ENCODE data around the gene ZNF688.

The ZNF688 gene

DNA sequence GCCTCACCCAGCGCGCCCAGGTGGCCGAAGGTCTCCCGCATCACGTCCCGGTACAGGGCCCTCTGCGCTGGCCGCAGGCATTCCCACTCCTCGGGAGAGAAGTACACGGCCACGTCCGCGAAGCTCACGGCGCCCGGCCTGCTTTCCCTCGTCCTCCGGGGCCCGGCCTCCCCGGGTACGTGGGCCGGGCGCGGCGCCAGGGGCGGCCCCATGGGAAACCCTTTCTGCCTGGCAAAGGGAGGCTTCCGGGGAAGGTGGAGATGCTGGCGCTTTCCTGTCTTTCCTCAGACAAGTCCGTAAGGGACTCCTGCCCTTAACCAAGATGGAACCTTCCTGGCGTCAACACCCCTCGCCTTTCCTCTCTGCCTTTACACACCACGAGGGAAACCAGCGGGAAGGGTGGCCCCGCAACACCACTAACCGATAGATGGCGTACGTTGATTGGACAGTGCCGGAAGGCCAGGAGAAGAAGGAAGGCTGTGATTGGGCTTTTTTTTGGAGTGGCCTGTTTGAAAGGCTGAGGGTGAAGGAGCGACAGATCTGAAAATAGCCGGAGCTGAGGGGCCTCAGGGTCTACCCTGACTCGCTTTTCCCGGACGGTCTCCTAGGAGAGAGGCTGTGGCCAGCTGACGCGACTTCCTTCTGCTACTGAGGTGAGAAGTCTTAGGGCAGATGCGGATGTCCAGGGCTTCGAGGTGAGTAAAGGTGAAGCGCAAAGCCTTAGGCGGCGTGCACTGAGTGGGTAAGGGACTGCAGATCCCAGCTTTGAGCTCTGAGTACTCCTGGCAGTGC lies 14.1 kb upstream of the ZNF688 start, which contains the start of gene ZNF785:
TSS of gene ZNF785 (minus strand) at position 298 of the 792 bp plus-strand sequence. CDS start at position 212, 86 bp downstream.
- DNase-seq (ENCODE audit: low read depth in 2 of 2), result peak; percentile 77 to 91

DNA sequence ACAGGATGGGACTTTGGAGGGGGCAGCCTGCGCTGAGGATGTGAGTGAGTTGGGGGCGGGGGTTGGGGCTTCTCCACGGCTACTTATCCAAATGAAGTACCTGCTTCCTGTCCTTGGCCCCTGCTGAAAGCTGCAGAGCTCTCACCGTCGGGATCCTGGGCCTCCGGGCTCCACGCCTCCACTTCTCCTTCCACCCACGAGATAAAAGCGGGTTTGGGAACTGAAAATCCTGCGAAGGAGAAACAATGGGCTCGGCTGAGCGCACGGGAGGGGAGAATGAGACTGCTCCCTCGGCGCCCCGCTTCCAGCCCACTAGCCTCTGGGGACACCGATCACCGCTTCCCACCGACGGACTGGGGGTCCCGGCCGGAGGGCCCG lies 13.5 kb upstream of the ZNF688 start:
- no peak for DNase-seq (ENCODE audit: low read depth in 2 of 2)

DNA sequence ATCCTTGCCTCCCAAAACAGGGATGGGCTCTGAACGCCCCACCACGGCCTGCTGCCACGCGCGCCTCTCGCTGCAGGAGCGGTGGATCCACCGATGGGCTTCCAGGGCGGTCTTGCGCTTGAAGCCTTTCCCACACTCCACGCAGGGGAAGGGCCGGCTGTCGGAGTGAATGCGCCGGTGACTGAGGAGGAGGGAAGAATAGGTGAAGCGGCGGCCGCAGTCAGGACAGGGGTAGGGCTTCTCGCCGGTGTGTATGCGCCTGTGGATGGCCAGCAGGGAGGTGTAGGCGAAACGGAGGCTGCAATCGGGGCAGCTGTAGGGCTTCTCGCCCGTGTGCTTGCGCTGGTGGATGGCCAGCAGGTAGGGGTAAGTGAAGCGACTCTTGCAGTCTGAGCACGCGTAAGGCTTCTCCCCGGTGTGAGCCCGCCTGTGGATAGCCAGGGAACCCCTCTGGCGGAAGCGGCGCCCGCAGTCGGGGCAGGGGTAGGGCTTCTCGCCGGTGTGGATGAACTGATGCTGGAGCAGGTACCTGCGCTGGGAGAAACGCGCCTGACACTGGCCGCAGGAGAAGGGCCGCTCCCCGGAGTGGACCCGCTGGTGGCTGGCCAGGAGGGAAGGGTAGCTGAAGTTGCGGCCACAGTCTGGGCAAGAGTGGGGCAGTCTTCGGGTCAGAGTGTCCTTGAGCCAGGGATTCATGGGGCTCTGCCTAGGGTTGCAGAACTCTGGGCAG lies 11.3 kb upstream of the ZNF688 start:
- DNase-seq (ENCODE audit: low read depth in 2 of 2), result no peak

DNA sequence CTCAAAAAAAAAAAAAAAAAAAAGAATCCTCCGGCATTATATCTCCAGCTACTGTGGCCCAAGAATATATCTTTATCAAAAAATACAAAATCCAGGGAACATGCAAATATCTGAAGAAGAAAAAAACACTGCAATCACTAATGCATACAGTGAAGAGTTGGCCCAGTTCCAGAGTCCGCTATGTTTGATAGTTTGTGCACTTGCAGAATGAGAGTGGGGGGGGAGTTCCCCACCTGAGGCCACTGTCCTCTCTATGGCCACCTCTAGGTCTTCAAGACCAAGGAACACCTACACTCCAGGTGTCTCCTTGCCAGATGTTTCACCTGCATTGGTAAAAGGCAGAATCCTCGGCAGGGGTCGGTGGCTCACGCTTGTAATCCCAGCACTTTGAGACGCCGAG lies 9.9 kb upstream of the ZNF688 start:
- no peak for DNase-seq (ENCODE audit: low read depth in 2 of 2)

DNA sequence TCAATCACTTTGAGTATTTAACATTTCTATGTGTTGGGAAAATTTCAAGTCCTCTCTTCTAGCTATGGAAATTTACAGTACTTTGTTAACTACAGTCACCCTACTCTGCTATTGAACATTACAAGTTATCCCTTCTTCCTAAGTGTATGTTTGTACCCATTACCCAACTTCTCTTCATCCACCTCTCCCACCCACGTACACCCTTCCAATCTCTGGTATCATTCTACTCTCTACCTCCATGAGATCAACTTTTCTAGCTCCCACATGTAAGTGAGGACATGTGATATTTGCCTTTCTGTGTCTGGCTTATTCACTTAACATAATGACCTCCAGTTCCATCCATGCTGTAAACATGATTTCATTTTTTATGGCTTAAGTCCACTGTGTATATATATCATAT lies 3.2 kb upstream of the ZNF688 start:
- DNase-seq (ENCODE audit: low read depth in 2 of 2), result no peak

DNA sequence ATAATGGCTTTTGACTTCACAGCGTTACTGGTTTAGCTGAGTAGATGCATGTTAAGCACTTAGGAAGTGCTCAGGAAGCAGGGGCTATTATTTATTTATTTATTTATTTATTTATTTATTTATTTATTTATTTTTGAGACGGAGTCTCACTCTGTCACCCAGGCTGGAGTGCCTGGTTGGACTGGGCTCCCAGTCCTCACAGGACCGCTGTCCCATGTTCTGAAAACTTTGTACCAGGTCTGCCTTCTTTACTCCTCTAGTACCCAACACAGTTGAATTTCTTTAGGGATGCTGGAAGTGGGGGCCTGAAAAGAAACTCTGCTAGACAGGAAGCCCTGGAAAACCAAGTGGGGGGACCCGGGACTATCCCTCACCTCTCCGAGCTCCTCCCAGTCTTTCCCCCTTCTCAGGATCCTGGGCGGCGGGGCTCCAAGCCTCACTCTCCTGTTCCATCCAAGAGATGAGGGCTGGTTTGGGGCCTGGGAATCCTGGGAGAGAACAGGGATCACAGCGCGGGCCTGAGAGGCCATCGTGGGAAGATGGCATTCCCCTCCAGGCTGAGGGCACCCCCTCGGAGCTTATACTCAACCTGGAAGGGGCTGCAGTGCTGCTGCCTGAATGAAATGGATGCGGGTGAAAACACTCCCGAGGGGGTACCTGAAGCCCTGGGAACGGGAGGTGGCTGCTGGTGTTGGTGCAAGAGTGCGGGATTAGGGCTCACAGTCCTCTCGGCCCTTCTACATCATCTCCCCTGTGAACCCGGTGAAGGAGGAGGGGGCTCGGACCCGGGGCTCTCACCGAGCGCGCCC lies 674 bp downstream of the ZNF688 start:
- DNase-seq (ENCODE audit: low read depth in 2 of 2), result no peak

DNA sequence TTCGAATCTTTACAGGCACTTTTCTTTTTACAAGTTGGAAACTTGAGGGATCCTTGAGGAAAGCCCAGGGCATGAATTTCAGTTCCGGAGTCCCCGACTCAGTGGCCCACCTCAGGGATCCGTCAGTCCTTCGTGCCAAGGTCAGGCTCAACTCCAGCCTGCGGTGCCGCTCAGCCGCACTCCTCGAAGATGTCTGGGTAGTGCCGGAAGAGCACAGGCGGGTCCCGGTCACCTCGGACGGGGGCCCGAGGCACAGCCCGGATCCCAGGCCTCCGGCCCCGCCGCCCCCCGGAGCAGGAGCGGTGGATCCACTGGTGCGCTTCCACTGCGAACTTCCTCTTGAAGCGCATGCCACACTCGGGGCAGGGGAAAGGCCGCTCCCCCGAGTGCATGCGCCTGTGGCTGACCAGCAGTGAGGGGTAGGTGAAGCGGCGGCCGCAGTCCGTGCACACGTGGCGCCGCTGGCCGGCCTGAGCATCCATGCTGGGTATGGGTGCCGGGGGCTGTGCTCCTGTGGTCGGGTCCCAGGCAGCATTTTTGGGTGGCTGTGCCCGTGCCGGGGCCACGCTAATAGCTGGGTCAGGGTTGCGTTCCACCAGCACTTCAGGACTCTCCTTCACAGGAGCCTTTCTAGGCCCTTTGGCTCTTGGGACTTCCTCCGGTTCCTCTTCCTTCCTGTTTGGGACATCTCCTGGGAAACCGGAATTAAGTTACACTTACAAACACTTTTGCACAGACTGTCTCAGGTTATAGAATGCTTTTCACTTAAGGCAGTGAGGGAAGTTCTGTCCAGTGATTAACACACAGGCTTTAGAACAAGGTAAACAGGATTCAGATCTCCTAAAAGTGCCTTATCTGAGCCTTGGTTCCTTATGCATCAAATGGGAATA lies 1.5 kb downstream of the ZNF688 start:
- no peak for DNase-seq (ENCODE audit: low read depth in 2 of 2)

DNA sequence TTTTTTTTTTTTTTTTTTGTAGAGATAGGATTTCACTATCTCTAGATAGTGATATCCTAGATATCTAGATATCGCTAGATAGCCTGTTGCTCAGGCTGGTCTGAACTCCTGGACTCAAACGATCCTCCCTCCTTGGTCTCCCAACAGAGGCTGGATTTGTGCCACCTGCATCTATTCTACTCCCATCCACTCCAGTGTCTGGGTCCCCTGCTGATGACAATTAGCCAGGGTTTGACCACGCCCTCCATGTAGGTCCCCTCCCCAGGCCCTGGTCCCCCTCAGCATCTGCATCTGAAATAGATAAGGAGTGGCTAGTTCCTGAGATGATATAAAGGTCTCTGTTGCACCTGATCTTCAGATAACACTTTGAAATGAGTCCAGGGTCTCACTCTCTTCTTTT lies 2.2 kb downstream of the ZNF688 start:
- no peak for DNase-seq (ENCODE audit: low read depth in 2 of 2)

DNA sequence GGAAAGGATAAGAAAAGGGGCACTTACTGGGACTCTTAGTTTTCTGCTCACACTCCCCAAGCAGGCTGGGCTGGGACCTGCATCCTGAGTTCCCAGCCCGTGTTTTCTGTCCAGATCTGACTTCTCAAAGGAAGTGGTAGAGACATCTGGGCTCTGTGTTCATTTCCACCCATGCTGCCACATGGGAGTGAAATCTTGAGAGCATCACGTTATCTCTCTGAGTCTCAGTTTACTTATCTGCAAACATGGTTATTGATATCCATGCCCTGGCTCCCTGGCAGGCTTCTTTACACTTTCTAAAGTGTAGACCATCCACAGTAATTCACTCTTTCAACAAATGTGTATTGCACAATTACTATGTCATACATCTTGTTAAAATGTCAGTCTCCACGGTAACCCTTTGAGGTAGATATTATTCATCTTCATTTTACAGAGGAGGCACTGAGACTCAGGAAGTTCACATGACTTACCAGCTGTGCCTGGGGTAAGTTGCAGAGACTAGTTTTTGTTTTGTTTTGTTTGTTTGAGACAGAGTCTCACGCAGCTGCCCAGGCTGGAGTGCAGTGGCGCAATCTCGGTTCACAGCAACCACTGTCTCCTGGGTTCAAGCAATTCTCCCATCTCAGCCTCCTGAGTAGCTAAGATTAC lies 3.4 kb downstream of the ZNF688 start:
- DNase-seq (ENCODE audit: low read depth in 2 of 2), result no peak

DNA sequence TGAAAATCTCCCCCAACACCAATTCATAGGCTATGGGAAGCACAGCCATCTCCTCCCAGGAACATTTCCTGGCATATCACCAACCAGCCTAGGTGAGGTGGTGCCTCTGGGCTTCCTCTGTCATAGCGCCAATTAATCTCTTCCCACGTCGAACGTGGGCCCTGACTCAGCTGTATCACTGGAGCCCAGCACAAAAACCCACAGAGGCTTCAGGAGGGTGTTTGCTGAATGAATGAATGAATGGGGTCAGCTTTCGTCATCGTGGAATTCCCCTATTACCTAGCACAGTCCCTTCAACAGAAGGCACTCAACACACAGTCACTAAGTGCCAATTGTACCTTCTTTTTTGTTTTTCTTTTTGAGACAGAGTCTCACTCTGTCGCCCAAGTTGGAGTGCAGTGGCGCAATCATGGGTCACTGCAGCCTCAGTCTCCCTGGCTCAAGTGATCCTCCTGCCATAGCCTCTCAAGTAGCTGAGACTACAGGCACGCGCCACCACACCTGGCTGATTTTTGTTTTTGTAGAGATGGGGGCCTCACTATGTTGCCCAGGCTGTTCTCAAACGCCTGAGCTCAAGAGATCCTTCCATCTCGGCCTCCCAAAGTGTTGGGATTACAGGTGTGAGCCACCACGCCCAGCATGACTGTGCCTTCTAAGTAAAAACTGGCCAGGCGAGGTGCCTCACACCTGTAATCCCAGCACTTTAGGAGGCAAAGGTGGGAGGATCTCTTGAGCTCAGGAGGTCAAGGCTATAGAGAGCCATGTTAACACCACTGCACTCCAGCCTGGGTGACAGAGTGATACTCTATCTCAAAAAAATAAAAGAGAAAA lies 4.1 kb downstream of the ZNF688 start:
- peak in 1 of 2 donors; percentile 57 for DNase-seq (ENCODE audit: low read depth in 2 of 2)

DNA sequence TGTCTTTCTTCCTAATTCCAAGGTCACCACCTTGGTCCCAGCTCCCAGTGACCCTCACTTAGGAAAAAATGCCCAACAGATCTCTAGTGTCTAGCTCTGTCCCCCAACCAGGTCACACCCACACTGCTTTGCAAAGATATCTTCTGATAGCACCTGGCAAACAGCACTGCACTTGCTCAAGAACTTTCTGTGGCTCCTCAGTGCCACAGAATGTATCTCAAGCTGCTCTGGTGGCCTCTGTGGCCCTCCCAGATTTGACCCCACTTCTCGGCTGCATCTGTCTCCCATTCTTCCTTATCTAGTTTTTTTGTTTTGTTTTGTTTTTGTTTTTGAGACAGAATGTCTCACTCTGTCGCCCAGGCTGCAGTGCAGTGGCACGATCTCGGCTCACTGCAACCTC lies 5.0 kb downstream of the ZNF688 start:
- no peak for DNase-seq (ENCODE audit: low read depth in 2 of 2)

DNA sequence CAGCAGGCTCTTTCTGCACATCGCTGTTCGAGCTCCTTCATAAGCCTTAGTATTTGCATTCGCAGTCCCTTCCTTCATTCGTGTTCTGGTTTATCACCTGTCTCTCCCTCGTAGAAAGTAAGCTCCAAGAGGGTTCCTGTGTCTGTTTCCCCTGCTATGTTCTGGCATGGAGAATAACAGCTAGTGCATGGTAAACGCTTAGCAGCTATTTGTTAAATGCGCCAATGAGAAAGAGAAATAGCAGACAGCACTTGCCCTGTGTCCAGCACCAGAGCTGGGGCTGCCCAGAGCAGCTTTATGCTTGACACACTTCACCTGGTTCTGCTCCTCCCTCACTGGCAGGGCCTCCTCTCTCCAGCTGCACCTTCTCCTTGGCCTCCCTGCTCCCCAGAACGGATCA lies 5.5 kb downstream of the ZNF688 start:
- no peak for DNase-seq (ENCODE audit: low read depth in 2 of 2)

DNA sequence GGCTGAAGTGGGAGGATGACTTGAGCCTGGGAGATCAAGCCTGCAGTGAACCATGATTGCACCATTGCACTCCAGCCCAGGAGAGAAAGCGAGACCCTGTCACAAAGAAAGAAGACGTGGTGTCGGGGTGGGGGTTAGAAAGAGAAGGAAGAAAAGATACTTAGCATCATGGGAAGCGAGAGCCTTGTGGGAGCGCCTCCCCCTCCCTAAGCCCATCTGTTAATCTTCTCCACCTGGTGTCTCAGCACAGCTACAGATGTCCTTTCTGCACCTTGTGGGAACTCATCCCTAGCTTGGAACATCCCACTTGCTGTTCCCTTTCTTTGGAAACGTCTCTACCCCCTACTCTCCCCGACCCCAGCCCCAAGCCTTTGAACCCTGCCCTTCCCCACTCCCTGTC lies 6.0 kb downstream of the ZNF688 start:
- DNase-seq (ENCODE audit: low read depth in 2 of 2), result no peak

DNA sequence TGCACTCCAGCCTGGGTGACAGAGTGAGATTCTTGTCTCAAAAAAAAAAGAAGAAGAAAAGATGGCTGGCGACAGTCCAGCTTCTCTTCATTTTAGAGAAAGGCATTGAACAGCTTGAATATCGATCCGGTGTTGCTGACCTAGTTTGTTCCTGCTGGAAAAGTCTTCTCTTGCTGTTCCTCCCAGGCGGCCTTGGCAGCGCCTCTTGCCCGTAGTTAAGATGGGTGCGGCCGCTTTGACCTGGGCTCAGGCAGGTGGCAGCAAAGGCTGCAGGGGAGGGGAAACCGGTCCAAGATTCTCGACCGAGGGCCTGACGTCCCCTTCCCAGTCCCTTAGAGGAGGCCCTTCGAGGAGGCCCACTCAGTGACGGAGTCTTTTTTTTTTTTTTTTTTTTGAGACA lies 9.5 kb downstream of the ZNF688 start:
- no peak for DNase-seq (ENCODE audit: low read depth in 2 of 2)

DNA sequence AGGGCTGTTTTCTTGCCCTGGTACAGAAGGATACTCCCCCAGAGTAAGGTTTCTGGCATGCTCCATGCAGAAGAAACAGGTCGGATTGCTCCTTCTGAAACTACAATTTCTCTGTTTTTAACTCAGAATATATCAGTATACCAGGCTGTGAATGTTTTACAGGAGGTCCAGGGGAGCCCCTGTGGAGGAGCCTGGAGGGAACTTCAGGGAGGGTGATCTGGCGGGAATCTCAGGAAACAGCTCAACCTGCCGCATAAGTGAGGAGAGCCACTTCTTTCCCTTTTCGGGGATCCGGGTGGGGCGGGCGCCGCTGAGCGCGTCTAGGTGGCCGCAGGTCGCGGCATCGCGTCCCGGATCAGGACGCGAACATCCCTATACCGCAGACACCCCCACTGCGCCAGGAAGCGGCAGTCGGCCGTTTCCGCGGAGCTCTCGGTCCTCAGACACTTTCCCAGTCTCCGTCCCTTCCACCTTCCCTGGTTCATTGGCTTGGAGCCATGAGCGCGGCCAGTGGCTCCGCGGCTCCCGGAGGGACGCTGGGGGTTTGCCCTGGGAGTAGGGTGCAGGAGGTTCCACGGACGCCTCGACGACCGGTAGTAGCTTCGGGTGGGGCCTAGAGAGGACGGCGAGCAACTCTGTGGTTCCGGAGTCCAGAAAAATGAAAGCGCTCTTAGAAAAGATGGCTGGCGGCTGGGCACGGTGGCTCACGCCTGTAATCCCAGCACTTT lies 10.3 kb downstream of the ZNF688 start:
- no peak for DNase-seq (ENCODE audit: low read depth in 2 of 2)

DNA sequence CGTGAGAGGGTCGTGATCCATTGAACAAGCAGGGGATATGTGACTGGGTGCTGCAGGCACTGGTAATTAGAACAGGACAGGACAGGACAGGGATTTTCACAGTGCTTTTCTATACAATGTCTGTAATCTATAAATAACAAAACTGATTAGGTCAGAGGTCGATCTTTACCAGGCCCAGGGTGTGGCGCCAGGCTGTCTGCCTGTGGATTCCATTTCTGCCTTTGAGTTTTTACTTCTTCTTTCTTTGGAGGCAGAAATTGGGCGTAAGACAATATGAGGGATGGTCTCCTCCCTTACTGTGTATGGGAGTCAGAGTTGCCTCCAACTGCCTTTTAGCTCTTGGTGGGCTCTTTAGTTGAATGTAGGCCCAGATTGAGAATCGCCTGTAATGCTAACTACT lies 11.8 kb downstream of the ZNF688 start:
- DNase-seq (ENCODE audit: low read depth in 2 of 2), result no peak

DNA sequence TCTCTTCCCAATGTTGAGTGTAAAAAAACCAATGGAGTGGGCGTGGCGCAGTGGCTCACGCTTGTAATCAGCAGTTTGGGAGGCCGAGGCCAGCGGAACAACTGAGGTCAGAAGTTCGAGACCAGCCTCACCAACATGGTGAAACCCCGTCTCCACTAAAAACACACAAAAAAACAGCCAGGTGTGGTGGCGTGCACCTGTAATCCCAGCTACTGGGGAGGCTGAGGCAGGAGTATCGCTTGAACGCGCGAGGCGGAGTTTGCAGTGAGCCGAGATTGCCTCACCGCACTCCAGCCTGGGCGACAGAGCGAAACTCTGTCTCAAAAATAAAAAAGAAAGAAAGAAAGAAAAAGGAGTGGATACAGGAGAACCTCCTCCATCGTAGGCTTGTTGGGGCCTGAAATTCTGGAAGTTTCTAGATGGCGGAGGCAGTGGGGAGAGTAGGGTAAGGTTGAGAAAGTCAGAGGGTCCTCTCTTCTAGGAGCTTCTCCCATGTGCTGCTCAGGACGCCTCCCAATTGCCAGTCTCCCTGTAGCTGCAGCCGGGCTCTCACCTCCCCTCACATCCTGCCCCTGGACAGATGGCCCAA lies 12.6 kb downstream of the ZNF688 start:
- no peak for DNase-seq (ENCODE audit: low read depth in 2 of 2)

DNA sequence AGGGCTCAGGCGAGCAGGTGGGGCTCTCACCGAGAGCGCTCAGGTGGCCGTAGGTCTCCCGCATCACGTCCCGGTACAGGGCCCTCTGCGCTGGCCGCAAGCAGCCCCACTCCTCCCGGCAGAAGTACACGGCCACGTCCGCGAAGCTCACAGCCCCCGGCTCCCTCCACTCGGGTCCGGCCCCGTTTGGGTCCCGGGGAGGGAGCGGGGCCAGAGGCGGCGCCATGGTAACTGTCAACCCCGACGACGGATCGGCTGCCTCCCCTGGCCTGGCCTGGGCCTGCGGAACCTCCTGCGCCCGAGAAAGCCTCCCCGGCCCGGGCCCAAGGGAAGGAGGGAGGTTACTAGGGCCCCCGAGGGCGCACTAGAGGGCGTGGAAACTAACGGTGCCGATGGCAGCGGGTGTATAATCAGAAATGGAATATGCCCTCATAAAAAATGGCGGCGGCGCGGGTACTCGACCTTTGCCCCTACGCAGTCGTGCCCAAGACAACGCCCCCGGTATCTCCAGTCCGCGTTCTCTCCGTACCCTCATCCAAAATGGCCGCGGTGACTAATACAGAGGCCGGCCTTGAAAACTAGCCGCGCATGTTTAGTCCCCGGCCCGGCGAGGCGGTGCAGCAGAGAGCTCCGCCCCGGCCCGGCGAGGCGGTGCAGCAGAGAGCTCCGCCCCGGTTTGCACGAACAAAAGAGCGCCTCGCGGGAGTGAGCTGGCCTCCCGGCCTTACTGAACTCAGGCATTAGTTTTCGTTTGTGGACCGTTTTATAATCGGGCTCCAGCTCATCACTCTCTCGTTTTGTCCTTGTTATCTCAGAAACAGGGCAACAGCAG lies 13.3 kb downstream of the ZNF688 start, which contains the start of gene ZNF764:
TSS of gene ZNF764 (minus strand) at position 418 of the 832 bp plus-strand sequence. CDS start at position 226, 192 bp downstream.
- DNase-seq (ENCODE audit: low read depth in 2 of 2), result peak; percentile 95 to 97
